NCI-H69 (cell line): ENCODE measurements around the gene CELF2.

Experiments used
- DNase-seq: peaks from one replicate; lab custom pipeline; 2025; lab: John Stamatoyannopoulos, UW

Gene CELF2

GRCh38 chr10:11355592-11355991 is 337.9 kb downstream of the CELF2 start:
- no peak for DNase-seq

- no peak for DNase-seq
Measured at GRCh38 chr10:11357439-11357838, 339.8 kb downstream of the CELF2 start.

DNA sequence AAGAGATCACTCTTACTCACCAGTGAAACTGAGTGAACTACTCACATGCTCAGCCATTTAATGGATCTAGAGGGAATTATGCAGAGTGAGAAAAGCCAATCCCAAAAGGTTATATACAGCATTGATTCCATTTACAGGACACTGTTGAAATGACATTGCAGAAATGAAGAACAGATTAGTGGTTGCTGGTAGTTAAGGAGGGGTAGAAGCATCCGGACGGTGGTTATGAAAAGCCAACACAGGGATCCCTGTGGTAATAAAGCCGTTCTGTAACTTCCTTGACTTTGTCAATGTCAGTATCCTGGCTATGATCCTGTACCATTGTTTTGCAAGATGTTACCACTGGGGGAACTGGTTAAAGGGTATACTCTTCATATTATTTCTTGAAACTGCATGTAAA is 340.3 kb downstream of the CELF2 start:
- DNase-seq, result no peak

DNA sequence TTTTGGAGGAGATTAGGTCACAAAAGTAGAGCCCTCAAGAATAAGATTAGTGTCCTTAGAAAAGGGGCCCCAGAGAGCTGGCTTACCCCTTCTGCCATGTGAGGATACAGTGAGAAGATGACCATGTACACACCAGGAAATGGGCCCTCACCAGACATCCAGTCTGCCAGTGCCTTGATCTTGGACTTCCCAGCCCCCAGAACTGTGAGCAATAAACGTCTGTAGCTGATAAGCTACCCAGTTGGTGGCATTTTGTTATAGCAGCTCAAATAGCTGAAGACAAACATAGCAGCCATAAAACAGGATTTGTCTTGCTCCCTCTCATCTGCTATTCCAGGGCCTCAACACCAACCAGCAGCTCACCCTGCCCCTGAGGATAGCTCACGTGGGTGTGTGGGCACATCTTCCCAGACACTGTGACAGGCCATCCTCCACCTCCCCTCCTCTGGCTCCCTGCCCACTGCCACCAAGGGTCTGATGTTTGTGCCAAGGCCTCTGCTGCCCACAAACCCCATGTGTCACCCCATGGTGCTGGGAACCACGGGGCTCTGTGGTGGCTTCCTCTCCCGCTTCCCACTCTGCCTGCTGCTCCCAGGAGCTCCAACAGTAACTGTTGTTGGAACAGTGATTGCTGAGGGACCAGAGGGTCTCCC is 341.4 kb downstream of the CELF2 start:
- DNase-seq, result no peak

DNA sequence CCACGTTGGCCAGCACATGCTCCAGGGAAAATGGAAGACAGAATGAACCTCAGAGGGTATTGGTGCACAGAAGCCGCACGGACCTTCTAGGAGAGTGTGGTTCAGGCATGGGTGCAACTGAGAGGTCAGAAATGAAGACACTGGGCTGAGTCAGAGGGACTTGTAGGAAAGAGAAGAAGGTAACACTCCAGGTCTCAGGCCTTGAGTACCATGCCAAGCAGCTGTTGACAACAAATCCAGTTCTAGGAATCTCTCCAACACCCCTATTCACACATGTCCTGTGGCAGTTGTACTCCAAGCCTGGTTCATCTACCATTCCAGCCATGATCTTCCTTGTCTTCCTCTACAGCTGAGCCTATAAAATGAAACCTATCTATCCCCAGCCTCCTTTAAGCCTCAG is 342.2 kb downstream of the CELF2 start:
- DNase-seq, result no peak

DNA sequence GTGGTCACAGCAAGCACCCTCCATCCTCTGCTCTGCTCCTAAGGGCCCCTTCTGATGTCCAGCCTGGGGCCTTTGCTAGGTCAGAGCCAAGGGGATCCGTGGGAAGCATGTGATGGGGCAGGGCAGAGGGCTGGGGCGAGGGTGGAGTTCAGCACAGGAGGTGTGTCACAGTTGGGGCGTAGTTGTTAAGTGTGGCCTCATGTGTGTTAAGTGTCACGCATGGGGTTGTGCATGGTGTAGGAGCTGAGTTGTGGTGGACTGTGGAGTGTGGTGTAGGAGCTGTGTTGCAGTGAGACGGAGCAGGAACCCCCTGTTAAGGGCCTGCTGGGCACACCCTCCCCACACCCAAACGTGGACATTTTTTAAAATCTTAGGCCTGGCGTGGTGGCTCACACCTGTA is 345.8 kb downstream of the CELF2 start:
- DNase-seq, result no peak

DNA sequence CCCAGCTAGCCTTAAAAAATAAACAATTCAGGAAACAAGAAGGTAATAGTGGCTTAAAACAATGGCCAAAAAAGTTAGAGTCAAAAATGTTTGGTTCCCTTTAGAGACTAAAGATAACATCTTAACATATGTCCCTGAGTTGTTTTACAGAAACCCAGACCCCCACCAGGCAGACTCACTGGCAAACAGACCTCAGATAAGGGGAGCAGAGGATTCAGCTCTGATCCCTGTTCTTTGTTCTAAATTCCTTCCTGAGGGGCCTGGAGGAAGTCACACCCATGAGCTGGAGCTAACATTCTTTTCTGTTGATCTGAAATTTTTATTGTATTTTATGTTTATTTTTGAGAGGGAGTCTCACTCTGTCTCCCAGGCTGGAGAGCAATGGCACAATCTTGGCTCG is 346.6 kb downstream of the CELF2 start:
- DNase-seq, result no peak

DNA sequence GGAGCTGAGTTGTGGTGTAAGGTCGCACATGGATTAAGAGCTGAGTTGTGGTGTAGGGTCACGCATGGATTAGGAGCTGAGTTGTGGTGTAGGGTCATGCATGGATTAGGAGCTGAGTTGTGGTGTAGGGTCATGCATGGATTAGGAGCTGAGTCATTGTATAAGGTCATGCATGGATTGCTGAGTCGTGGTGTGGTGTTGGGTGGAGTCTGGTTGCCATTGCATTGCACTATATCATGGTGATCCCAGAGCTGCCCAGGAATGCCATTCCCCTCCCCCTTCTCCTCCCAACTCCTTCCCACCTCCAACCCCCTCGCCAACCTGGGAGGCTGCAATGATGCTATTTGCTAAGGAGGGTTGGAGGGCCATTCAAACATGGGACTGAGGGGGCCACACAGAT is 349.2 kb downstream of the CELF2 start:
- DNase-seq, result peak; percentile 64

DNA sequence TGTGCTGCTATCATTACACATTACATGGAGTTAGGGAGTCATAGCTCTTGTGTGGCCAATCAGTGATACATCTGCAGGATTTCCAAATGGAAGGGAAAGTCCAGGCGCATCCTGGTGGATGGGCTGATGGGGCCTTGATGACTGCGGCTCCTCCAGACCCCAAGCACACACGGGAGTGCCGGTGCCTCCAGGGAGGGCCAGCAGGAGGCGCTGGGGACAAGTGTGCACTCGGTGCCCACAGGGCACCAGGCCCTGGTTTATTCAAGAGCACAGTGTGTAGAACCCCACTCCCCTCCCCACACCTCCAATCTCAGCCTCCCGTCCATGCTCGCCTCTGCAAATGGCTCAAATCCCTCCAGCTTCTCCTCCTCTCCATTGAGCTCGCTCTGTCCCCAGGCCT is 349.8 kb downstream of the CELF2 start:
- DNase-seq, result peak; percentile 80

DNA sequence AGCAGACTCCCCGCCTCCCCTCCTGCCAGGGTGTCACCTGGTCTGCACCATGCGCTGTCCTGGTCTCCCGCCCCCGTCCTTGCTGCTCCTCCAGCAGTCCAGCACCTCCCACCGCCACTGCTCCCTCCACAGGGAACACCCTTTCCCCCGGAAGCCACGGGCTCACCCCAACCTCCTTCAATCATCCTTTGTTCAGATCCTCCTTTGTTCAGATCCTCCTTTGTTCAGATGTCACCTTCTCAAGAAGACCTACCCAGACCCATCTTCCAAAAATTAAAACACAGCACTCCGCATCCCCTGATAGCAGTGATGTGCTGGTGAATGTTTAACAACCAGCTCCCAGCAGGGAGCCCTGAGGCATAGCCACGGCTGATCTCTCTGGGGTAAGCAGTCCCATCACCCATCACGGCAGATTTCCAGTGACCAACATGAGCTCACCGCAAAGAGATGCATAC is 356.1 kb downstream of the CELF2 start:
- DNase-seq, result peak; percentile 42

GRCh38 chr10:11377267-11377666 is 359.6 kb downstream of the CELF2 start:
- no peak for DNase-seq

DNA sequence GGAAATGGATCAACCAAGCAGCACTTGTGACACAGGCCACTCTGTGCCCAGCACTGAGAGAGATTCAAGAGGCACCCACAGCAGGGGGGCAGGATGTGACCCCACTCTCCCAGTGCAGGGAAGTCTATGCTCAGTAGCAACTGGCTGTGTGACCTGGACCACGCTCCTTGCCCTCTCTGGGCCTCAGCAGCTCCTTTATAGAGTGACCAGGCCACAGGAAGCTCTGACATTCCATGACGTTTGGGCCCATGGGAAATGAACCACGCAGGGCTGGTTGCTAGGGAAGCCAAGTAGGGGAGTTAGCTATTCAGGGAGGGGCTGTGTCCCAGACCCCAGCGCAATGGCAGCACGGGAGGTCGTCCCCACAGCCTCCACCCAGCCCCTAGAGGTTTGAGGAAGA is 361.2 kb downstream of the CELF2 start:
- DNase-seq, result no peak

- no peak for DNase-seq
Measured at GRCh38 chr10:11379771-11380170, 362.1 kb downstream of the CELF2 start.

DNA sequence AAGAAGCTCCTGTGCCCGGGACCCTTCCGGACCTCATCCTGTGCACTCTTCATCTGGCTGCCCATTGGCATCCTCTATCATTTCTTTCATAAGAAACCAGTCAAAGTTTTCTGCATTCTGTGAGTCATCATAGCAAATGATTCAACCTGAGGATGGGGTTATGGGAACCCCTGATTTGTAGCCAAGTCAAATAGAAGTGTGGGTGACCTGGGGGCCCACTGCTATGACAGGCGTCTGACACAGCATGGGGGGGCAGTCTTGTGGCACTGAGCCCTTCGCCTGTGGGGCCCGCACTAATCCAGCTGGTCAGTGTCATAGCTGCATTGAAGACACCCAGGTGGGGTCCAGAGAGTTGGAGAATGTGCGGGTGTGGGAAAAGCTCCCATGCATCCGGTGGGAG is 363.4 kb downstream of the CELF2 start:
- no peak for DNase-seq

GRCh38 chr10:11381511-11381910 is 363.8 kb downstream of the CELF2 start:
- DNase-seq, result no peak

DNA sequence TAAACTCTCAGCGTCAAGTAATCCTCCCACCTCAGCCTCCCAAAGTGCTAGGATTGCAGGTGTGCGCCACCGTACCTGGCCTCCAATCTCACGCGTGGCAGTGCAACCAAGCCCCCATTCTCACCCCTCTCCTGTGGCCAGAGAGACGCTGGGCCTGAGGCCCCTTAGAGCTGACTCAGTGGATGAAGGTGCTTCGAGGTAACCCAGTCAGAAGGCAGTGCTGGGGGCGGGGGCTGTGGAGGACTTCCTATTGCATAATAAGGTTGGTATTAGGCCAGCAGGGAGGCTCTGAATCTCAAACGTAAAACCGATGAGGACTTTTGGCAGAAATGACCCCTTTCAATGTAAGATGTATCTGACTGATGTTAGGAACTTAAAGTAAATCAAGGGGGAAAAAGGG is 364.5 kb downstream of the CELF2 start:
- DNase-seq, result no peak

DNA sequence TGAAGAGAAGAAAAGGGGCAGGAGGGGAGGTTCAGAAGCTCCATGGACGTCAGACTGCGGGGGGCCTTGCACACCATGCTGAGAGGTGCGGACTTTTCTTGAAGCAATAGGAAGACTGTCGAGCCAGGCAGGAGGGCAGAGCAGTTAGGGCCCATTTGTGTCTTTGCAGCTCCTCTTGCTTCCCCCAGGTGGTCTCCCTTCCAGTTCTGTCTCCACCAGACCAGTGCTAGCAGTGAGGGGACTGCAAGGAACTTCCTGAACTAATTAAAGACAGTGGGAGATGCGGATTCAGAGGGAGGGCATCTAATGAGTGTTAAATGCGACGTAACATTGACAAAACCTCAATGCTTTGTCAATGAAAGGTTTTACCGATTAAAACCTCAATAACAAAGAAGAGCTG is 368.4 kb downstream of the CELF2 start:
- DNase-seq, result no peak
